Hematopoietic multipotent progenitor cell treated with erythropoietin and hydrocortisone succinate and interleukin-3 and kit ligand, for 15 days (in vitro differentiated cells): ENCODE data around the gene UBE2I.

Experiments used
- DNase-seq: peaks from one replicate; pipeline ENCODE4 v3.0.0-alpha.2; 2015; ENCODE audit warnings: low spot score

The UBE2I gene

DNA sequence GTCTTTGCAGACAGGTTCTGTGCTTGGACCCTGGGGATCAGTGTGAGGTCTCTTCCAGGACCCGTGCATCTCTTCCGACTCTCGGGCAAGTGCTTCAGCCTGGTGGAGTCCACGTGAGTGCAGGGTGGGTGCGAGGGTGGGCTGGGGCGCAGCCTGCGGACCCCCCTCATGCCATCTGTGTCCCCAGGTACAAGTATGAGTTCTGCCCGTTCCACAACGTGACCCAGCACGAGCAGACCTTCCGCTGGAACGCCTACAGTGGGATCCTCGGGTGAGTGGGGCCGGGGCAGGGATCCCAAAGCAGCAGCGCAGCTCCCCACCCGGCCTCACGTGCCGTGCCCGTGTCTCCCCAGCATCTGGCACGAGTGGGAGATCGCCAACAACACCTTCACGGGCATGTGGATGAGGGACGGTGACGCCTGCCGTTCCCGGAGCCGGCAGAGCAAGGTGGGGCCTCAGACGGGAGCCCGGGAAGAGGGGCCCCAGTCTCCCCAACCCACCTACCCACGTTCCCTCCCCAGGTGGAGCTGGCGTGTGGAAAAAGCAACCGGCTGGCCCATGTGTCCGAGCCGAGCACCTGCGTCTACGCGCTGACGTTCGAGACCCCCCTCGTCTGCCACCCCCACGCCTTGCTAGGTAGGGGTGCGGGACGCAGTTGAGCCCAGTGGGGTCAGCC, 52.4 kb downstream of the UBE2I start:
- DNase-seq, result no peak

DNA sequence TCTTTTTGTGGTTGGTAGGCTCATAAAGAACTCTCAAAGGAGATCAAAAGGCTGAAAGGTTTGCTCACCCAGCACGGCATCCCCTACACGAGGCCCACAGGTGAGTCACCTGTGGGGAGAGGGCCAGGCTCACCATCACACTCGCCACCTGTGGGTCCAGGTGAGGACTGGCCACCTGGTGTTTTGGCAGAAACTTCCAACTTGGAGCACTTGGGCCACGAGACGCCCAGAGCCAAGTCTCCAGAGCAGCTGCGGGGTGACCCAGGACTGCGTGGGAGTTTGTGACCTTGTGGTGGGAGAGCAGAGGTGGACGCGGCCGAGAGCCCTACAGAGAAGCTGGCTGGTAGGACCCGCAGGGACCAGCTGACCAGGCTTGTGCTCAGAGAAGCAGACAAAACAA, 53.4 kb downstream of the UBE2I start:
- DNase-seq, result no peak

DNA sequence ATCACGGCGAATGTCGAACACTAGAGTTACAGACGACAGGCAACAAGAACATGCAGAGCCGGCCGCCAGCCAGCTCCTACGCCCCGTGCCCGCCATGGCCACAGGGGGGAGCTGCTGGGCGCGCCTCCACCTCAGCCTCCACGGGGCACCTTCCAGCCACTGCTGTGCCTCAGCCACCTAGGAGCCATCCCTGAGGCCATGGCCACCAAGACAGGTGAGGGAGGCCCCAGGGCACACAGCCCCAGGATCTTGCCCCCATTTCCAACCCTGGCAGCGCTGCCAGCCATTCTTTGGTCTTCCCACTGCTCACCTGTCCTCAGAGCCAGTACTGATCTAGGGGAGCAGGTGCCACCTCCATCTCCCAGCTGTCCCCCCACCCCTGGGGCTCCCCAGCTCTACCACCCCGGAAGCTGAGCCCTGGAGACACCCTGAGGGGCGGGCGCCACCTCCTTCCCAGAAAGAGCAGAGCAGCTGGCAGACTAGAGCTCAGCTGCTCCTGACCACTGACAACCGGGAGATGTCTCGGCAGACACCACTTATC, 54.1 kb downstream of the UBE2I start:
- DNase-seq, result peak; percentile 80

DNA sequence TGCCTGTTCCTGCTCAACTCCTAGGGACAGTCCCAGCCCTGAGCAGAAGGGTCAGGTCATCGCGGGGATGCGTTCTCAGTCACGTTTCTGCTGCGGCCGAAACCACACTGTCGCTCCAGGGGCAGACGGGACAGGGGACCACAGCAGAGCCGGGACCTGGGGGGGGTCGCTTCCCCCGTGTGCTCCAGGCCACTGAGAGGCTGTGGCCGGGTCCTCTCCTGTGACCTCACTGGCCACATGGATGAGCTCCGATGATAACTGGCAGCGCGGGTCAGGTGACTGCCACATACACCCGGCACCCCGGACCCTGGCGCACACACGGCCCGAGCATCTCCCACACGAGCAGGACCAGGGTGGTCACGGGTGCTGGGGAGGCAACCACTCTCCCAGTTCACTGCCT, 55.1 kb downstream of the UBE2I start:
- no peak for DNase-seq

DNA sequence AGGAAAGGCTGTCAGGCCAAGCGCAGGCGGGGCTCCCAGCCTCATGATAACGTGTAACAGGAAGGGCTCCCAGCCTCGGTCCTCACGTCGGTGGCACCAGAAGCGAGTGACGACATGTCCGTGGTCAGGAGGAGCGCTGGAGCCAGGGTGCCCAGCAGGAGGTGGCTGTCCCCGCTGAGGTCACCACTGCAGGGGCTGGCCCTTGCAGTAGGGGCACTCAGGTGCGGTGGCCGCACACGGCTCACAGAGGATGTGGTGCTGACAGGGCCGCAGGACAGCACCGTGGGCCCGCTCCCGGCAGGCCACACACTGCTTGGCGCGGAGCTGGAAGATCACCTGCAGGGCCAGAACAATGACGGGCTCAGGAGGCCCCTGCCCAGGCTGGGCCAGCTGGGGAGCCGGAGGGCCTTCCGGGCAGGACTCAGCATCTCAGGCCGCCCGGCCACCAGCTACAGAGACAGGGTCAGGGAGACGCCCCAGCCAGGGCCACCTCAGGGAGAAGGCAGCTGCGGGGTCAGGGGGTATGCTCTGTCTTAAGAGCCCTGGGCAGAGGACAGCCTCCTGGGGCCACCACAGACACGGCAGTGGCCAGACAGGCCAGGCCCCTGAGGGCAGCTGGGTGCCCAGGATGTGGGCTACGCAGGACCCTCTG, 56.8 kb downstream of the UBE2I start:
- no peak for DNase-seq

DNA sequence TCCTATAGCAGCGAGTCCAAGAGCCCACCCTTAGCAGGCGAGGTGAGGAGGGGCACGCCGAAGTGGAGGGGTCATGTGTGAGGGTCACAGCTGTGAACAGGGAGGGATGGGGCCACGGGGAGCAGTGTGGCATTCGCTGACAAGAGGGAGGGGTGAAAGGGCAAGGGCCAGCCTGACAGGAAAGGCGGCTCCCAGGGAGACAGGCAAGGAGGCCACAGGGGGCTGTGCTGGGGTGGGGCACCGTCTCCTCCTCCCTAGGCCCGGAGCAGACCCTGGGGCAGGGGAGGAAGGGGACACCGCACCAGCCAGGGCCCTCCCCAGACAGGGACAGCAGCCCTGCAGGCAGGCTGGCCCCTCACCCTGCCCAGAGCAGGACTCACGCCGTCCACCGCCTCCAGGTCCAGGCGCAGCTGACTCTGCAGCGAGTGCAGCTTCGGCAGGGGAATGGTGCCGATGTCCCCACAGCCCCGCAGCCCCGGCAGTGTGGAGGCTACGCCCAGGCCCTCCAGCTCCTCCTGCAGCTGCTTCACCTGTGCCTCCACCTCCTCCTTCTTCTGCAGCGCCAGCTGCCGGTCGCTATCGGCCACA, 57.4 kb downstream of the UBE2I start:
- DNase-seq, result no peak

DNA sequence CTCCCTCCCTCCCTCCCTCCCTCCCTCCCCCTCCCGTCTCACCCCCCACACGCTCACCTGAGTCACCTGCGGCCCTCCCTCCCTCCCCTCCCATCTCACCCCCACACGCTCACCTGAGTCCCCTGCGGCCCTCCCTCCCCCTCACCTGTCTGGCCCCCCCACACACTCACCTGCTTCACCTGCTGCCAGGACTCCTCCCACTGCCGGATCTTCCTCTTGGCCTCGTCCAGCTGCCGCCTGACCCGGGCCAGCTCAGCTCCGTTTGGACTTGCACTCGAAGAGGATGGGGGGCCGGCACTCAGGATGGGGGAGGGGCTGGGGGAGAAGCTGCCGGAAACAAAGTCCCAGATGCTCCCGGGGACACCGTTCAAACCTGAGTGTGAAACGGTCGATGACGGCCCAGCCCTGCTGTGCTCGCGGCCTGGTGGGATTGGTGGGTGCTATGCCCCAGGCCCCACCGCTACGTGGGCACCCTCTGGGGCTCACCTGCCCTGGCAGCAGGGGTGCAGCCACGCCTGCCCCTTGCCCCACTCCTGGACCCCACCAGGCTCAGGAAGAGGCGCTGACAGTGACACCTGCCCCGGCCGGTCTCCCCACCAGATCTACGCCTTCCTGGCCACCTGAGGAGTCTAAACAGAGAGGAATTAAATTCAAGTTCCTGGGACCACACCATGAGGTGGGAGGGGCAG, 58.2 kb downstream of the UBE2I start:
- no peak for DNase-seq

DNA sequence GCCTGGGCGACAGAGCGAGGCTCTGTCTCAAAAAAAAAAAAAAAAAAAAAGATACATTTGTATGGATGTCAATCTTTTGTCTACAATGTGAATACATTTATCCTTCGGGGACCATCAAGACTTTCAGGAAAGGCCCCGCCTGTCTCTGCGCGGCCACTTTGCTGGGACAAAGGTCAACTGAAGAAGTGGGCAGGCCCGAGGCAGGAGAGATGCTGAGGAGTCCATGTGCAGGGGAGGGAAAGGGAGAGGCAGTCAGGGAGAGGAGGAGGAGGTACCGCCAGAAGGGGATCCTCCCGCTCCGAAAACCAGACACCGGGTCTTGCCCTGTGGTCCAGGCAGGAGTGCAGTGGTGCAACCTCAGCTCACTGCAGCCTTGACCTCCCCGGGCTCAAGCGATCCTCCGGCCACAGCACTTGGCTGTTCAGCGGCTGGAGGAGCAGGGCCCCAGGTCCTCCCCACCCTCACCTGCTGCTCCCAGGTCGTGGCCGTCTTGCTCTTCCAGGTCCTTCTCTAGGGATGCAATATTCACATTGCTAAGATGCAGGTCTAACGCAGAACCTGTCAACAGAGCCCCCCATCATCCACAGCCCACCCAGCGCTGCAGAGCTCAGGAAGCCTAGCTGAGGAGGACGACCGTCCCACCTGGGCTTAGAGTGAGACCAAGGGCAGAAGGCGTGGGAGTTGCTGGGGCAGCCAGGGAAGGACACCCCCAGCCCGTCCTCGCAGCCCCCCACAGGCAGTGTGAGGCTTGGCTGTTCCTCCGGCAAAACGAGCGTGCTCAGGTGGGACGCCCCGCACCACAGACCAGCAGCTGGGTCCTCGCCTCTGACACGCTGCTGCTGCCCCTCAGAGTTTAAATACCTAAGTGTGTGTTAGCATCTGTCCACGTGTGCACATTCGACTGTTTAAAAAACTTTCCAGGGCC, 61.9 kb downstream of the UBE2I start:
- DNase-seq, result no peak

DNA sequence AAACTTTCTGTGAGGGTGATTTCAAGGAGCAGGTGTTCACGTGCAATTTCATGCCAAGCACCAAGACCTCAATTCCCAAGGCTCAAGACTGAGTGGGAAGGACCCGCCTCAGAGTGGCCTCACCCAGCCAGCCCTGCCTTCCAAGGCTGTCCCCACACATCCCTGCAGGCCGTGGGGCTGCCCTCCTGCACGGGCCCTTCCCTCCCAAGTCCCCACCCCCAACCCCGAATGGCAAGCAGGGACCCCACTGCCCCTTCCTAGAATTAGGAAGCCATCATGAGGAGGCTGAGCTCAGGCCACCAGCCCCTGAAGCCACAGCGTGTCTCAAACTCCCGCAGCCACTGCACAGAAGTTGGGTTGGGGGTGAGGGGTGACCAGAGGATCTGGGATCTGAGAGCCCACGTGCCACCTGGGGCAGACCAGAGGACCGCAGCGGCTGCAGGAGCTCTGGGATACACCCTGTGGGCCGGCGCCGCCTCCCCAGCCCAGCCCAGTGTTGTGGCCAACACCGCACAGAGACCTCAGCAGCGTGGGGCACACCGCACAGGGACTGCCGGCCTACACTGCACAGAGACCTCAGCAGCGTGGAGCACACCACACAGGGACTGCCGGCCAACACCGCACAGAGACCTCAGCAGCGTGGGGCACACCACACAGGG, 63.0 kb downstream of the UBE2I start:
- DNase-seq, result no peak

DNA sequence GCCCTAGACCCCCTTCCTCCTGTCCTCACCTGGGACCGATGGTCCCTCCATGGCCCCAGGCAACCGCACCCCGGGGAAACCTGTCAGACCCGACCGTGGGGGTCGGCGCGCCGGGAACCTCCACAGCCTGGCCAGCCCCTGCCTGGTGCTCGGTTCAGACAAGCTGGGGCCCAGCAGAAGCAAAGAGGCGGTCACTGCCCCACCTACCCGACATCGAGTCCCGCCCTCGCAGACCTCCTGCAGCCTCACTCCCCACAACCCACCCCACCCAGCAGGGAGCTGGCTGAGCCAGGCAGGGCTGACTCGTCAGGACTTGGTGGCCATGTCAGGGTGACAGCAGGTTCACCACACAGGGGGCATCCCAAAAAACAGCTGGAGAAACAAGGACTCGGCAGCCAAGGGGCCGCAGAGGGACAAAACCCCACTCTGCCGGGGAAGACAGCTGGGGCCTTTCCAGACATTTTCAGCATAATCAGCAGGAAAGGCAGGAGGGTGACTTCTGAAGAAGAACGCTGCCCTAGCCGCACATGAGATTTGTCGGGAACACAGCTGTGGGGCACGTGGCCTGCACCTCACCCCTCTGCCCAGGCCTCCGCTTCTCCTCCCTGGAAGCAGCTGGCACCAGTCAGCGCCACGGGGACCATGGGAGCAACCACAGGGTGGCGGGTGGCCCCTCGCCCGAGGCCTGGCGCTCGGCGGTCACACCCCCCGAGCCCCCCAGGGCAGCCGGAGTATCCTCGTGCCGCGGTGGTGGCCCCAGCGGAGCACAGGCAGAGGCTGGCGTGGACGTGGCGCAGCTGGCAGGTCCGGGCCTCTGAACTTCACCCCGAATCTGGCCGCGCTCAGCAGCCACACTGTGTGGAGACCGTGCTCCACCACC, 65.2 kb downstream of the UBE2I start:
- DNase-seq, result peak; percentile 38

DNA sequence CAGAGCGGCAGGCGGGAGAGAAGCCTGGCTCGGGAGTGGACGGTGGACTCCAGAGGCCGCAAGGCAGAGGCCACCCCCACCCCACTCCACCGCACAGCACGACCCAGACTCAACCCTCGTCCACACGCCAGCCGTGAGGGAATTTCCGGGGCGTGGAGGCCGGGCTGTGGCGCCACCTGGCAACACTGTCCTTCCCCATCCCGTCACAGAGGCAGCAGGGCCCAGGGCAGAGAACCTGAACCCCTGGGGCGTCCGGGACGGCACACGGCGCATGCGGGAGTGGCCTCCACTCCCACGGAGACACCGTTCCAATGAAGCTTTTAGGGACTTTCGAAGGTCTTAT, 65.8 kb downstream of the UBE2I start:
- DNase-seq, result no peak

DNA sequence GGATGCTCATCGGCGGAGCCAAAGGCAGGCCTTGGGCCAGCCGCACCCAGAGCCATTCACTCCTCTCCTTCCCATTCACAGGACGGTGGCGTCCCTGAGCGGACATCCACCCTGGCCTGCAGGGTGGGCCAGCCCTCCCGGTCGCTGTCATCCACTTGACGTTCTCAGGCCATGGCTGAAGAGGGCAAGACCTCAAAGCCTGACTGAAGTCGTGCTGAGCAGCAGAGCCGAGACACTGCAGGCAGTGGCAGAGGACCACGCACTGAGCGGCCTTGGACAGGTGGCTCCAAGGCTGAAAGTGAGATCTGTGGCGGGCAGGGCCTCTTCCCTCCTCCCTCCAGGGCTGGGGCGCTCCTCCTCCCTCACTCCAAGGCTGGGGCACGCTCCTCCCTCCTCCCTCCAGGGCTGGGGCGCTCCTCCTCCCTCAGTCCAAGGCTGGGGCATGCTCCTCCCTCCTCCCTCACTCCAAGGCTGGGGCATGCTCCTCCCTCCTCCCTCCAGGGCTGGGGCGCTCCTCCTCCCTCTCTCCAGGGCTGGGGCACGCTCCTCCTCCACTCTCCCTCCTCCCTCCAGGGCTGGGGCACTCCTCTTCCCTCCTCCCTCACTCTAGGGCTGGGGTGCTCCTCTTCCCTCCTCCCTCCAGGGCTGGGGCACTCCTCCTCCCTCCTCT, 66.4 kb downstream of the UBE2I start:
- DNase-seq, result peak; percentile 60
